ENCODE results near the gene SMCHD1. TPM values are rescaled to one million over a fixed set of nuclear protein-coding genes. Genes with fewer than 3 reads are reported as not detected.
"Not testable (repeated sequence)": the region's sequence is repeated elsewhere in the genome, so short reads cannot be mapped to it uniquely, and the experiment has no call there.

The SMCHD1 gene
- polyA plus RNA-seq, 4 donors: 52.4 to 65.8 (median 62.7) TPM

DNA sequence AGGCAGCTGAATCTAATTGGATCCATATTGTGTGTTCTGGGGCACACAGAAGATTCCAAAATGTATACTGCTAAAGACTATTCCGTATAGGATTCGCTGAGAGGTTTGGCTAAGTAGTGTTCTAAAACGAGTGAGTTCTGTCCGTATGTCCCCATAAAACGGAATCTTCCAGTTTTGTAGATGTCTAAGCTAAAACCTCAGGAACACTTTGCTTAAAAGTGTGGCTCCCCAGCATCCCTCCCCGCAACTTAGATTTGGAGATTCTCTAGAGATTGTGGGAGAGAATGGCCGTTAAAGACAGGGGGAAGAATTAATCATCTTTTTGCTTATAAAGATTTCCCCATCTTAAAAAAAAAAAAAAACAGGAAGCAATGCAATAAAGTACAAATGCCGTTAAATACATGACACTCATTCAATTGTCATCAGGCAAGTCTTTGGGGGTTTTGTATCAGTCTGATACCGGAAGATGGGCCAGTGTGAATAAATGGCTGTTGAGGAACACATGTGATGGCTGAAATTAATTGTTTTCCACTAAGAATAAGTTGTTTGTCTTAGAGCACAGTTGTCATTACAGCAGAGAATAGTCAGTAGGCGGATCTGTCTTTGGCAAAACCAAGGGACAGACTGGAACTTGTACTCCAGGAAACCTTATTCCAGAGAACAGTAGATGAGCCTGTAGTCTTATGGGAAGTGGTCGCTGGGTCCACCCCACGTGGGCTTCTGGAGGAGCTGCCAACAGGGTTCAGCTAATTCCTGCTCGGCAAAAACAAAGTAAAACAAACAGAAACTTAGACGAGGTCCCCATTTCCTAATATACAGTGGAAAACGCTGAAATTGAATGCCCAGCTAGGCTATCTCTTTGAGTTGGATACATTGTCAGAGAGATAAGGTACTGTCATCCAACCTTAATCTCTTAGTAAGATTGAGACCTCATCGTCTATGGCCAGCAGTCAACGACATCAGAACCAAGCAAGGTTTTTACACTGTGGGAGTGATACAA is 193.0 kb downstream of the SMCHD1 start:
- DNase-seq (ENCODE audit: low read depth in 4 of 4, low spot score in 3 of 4): no peak

GRCh38 chr18:2850816-2851215 is 195.3 kb downstream of the SMCHD1 start:
- DNase-seq (ENCODE audit: low read depth in 4 of 4, low spot score in 3 of 4): no peak

DNA sequence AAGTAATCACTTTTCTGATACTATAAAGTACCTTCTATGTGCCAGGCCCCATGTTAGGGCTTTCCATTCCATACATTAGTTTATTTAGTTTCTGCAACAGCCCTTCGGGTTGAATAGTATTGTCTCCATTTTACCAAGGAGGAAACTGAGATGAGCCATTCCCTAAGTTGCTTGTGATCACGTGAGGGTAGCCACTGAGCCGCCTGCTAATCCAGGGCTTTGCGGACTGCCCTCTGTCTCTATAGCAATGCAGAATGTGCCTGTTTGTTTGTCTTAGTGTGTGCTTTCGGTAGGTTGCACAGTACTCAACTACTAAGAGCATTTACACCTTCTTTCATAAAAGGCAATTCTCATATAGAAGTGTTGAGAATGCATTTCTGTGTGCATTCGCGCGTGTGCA is 196.2 kb downstream of the SMCHD1 start:
- DNase-seq (ENCODE audit: low read depth in 4 of 4, low spot score in 3 of 4): no peak

GRCh38 chr18:2852460-2852859 is 196.9 kb downstream of the SMCHD1 start:
- DNase-seq (ENCODE audit: low read depth in 4 of 4, low spot score in 3 of 4): not testable (repeated sequence)

GRCh38 chr18:2853173-2853925 is 197.8 kb downstream of the SMCHD1 start:
- DNase-seq (ENCODE audit: low read depth in 4 of 4, low spot score in 3 of 4): no peak

DNA sequence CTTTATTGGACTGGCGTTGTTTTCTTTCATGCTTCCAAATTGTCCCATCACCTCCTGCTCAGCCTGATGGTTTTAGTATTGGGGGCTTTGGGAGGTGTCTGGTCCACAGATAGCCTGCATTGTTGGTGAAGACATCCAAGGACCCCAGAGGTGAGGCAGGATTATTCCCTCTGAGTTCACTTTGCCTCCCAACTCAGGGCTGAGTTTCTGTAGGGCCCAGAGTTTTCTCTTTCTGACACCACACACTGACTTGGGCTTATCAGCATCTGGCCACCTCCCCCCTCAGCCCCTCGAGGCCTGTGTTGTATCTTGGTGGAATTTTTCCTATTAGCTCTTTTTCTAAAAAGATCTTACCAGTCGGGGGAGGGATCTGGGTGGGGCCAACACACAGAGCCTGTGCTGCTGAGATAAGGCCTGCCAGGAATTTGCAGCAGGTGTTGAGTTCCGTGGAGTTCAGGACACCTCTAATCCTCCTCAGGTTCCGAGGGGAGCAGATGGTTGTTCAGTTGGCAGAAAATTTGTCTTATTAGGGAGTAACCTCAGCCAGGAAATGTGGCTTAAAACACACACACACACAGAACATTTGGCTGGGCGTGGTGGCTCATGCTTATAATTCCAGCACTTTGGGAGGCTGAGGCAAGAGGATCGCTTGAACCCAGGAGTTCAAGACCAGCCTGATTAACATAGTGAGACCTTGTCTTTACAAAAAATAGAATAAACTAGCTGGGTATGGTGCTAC is 198.6 kb downstream of the SMCHD1 start:
- no peak for DNase-seq (ENCODE audit: low read depth in 4 of 4, low spot score in 3 of 4)

Other genes starting within 250 kb of the SMCHD1 start
- 10 to 100 TPM; 18.3 to 23.2 (median 20.7) TPM for gene METTL4, start 84.2 kb upstream of the SMCHD1 start, polyA plus RNA-seq (ENCODE audit: insufficient read length in 4 of 4)
- 10 to 100 TPM; 23.5 to 26.4 (median 24.7) TPM for gene NDC80, start 84.2 kb upstream of the SMCHD1 start, polyA plus RNA-seq (ENCODE audit: insufficient read length in 4 of 4)
- gene EMILIN2, start 191.3 kb downstream of the SMCHD1 start, polyA plus RNA-seq (ENCODE audit: insufficient read length in 4 of 4): 10 to 100 TPM; 13.0 to 19.4 (median 14.3) TPM

Data from right renal pelvis (tissue), 4 donors.